RWPE1 (cell line): ENCODE data around the gene TBC1D4.

Experiments
- CTCF ChIA-PET: fragments of 350-600 bp; sonication (Branson Sonifier 250); formaldehyde crosslinking; extraction: SDS; loops from one replicate; lab custom pipeline; 2021; lab: Yijun Ruan, JAX
- POLR2A ChIA-PET: fragments of 400-600 bp; formaldehyde crosslinking; extraction: SDS; loops from one replicate; lab custom pipeline; 2020; ENCODE audit warnings: antibody characterized with exemption; ENCODE audit not compliant: low non-redundant PET; lab: Yijun Ruan, JAX
- DNase-seq: peaks from one replicate; pipeline ENCODE4 v3.0.0; 2012; ENCODE audit warnings: low spot score
- H3K27ac ChIP-seq: fragments of 450-650 bp; 2 replicates; pipeline ENCODE4 v1.5.1; 2017
- TF ChIP-seq, protein P1 (sequence below): fragments of 450-650 bp; conservative IDR thresholded peaks from 2 replicates; pipeline ENCODE4 v1.5.1; 2017; ENCODE audit warnings: low read depth, mild to moderate bottlenecking

The TBC1D4 gene

DNA sequence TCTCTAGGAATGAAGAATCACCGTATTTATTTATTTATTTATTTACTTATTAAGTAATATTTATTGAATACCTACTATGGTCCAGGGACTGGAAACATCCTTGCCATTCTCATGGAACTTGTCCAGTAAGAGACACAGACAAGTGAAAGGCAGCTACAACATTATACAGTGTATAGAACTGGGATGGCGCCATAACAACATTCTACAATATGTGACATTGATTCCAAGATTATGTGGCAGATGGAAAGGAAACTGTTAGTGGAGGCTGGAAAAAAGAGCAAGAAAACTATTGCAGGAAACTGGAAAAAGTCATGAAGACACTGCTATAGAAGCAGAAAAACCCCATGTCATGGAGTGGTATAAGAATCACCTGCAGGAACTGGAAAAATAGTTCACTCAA lies 9.4 kb upstream of the TBC1D4 start:
- ChIA-PET CTCF (interaction anchor here (3.0 kb wide), 1 partner anchor 9 kb away, joined by 13 read pairs; the partner anchor contains the start of gene TBC1D4), POLR2A (no interaction called here)
- TF ChIP-seq, protein P1, sequence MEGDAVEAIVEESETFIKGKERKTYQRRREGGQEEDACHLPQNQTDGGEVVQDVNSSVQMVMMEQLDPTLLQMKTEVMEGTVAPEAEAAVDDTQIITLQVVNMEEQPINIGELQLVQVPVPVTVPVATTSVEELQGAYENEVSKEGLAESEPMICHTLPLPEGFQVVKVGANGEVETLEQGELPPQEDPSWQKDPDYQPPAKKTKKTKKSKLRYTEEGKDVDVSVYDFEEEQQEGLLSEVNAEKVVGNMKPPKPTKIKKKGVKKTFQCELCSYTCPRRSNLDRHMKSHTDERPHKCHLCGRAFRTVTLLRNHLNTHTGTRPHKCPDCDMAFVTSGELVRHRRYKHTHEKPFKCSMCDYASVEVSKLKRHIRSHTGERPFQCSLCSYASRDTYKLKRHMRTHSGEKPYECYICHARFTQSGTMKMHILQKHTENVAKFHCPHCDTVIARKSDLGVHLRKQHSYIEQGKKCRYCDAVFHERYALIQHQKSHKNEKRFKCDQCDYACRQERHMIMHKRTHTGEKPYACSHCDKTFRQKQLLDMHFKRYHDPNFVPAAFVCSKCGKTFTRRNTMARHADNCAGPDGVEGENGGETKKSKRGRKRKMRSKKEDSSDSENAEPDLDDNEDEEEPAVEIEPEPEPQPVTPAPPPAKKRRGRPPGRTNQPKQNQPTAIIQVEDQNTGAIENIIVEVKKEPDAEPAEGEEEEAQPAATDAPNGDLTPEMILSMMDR = no peak
- no peak overlapping the region for H3K27ac ChIP-seq
- no peak for DNase-seq

DNA sequence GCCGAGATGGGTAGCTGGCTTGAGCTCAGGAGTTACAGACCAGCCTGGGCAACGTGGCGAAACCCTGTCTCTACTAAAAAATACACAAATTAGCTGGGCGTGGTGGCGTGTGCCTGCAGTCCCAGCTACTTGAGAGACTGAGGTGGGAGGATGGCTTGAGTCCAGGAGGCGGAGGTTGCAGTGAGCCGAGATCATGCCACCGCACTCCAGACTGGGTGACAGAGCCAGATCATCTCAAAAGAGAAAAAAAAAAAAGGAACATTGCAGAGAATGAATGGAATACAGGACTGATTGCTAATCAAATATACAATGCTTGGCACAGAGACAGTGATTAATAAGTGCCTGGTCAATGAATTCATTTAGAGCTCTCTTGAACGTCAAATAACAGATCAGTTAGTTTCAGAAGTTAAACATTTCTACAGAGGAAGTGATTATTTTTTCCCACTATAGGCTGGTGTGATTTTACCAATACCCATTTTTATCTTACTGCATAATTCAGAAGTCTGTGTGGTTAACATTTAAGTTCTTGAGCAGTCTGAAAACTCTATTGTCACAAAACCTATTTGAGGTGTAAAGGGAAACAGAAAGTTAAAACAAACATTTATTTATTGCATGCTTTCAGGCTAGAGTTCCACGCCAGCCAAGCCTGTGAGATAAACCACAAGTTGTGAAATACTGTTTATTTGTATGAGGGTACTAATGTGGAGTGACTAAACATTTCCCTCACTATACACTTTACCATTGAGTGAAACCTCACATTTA lies 7.7 kb upstream of the TBC1D4 start:
- no peak overlapping the region for H3K27ac ChIP-seq
- ChIA-PET CTCF (interaction anchor here (0.6 kb wide), 3 partner anchors 15 to 1649 kb away, joined by 3 to 4 read pairs (median 3); no protein-coding TSS in a partner anchor), POLR2A (no interaction called here)
- TF ChIP-seq, protein P1 = no peak
- DNase-seq = peak; percentile 13

DNA sequence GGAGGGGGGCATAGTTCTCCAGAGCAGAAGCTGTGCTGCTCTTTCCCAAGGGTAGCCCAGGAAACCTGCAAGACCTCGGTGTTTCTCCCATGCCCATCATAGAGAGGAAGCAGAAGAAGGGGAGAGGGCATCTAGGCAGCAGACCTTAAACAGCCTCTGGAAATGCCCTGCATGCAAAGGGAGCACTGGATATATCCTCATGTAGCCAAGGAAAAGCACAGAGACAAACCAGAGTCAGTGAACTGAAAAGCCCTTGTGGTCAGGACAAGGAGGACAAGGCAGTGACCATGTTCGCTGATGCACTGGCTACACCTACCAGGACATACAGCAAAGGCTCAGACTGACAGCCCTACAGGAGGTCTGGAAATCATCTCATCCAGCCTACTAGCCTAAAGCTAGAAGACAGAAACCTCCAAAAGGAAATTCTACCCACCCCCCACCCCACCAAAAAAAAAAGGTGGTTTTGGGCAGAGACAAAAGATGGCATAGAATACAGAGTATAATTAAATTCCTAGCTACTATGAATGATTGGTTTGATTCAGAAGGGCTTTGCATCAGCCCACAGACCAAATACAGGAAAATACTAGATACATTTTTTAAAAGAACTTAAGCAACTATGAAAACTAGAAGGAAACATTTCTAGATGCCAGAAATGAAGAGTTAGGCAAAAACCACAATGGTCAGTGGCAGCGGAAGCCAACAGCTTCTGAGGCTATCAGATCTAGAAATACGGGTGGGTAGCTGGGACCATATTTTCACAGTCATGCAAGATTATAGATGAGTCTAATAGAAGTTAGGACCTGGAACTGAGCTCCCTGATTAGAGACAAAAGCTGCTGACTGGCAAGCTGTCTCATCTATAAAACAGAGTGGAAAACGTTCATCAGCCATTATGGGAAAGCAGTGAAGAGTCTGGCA lies 4.4 kb upstream of the TBC1D4 start:
- ChIA-PET CTCF (interaction anchor here (1.4 kb wide), 1 partner anchor 114 kb away, joined by 5 read pairs; no protein-coding TSS in a partner anchor), POLR2A (no interaction called here)
- TF ChIP-seq, protein P1 = no peak
- H3K27ac ChIP-seq = no peak overlapping the region
- DNase-seq = no peak

DNA sequence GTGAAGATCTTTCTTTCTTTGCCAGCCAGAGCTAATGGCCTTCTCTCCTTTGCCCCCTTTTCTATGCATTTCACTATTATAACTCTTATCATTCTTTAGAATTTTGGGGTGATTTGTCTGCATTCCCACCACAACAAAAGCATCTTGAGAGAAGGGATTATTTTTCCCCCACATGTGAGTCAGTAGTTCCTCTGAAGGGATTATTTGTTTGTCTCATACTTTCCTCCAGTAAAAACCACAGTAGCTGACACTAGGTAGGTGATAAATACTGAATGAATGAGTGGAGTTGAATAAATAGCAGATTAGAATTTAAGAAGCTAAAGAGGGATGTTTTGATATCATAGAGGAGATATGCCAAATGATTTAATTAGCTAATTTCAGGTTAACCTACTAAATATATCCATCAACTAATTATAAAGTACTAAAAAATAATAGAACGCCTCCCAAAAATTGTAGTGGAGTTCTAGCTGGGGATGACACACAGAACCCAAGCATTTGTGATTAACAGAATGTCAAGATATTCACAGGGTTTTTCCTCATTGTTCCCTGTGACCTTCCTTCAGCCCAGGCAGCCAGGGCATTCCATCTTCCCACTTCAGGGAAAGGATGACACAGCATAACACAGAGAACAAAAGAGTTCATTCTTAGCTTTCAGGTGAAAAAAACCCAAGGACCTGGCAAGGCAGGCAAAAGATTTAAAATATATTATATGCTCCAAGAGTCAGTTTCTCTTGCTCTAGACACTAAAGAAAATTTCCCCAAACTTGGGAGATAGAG lies 3.5 kb upstream of the TBC1D4 start:
- DNase-seq = no peak
- TF ChIP-seq, protein P1 = no peak
- CTCF ChIA-PET = interaction anchor here (0.7 kb wide), 2 partner anchors 28 to 113 kb away, joined by 3 read pairs; no protein-coding TSS in a partner anchor
- H3K27ac ChIP-seq = no peak overlapping the region
- POLR2A ChIA-PET = no interaction called here

DNA sequence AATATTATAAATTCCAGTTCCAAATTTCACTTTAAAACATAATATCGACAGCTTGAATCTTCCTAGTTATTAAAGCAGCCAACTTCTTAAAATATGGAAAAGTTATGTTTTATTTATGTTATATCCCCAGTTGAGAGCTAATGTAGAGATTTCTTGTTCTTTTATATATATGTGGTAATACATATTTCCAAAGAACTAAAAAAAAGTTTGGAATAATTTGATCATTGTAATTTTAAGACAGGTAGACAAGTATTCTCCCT lies 781 bp upstream of the TBC1D4 start:
- H3K27ac ChIP-seq = peak overlapping the region; percentile 89
- POLR2A ChIA-PET = no interaction called here
- DNase-seq = no peak
- CTCF ChIA-PET = interaction anchor here (0.5 to 1.6 kb wide), 19 partner anchors 10 to 659 kb away, joined by 3 to 13 read pairs (median 4); no protein-coding TSS in a partner anchor
- TF ChIP-seq, protein P1 = peak; percentile 44
